ENCODE data around the gene NRG2.

The NRG2 gene

DNA sequence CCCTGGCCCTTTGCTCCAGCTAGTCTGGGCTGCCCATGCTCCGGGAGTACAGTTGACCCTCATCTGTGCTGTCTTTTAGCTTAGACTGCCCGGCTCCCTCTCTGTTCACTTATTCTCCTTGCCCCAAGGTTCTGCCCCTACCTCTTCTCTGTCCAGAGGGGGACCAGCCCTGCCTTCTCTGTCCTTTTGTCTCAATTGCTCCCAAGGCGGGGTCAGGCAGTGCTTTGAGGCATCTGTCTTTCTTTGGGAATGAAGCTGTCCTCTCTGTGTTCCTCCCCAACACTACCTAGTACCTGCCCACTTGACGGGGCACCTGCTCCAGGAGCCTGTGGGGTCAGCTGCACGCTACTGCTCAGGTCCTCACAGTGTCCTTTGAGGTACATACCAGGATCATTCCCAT lies 188.1 kb downstream of the NRG2 start:
- DNase-seq (ENCODE audit: low read depth): no peak
- TF ChIP-seq, protein P1, sequence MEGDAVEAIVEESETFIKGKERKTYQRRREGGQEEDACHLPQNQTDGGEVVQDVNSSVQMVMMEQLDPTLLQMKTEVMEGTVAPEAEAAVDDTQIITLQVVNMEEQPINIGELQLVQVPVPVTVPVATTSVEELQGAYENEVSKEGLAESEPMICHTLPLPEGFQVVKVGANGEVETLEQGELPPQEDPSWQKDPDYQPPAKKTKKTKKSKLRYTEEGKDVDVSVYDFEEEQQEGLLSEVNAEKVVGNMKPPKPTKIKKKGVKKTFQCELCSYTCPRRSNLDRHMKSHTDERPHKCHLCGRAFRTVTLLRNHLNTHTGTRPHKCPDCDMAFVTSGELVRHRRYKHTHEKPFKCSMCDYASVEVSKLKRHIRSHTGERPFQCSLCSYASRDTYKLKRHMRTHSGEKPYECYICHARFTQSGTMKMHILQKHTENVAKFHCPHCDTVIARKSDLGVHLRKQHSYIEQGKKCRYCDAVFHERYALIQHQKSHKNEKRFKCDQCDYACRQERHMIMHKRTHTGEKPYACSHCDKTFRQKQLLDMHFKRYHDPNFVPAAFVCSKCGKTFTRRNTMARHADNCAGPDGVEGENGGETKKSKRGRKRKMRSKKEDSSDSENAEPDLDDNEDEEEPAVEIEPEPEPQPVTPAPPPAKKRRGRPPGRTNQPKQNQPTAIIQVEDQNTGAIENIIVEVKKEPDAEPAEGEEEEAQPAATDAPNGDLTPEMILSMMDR (IDR thresholded peaks at IDR 0.05; ENCODE audit: low read depth, low read length): no peak
- TF ChIP-seq, protein P2, sequence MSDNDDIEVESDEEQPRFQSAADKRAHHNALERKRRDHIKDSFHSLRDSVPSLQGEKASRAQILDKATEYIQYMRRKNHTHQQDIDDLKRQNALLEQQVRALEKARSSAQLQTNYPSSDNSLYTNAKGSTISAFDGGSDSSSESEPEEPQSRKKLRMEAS (IDR thresholded peaks at IDR 0.05; ENCODE audit: low read depth, low read length): no peak
- TF ChIP-seq POLR2A (IDR thresholded peaks at IDR 0.05; ENCODE audit: extremely low read depth, insufficient read length) (no peak), MYC (IDR thresholded peaks at IDR 0.05; ENCODE audit: low read depth, low read length) (no peak)
- H3K4me3 ChIP-seq (ENCODE audit: low read depth, low read length): no peak overlapping the region

DNA sequence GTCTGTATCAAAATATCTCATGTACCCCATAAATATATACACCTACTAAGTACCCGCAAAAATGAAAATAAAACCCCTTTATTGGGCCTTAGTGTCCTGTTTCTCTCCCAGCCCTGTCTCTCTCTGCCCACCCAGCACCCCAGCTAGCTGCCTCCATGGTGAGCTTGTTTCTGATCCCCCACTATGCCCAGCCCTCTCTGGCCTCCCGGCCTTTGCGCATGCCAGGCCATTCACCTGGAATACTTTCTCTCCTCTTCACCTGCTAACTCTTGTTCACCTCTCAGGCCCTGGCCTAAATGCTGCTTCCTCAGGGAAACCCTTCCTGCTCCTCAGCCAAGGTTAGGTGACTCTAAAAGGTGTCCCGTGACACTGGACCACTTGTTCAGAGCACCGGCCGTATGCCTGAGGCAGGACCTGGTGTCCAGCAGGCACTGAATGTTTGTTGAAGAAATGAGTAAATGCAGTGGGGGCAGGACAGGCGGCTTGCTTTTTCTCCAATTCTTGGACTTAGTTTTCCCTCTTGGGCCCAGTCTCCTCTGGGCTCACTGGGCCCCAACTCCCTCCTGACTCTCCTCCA lies 189.0 kb downstream of the NRG2 start:
- DNase-seq (ENCODE audit: low read depth): no peak
- TF ChIP-seq, protein P2 (IDR thresholded peaks at IDR 0.05; ENCODE audit: low read depth, low read length): no peak
- TF ChIP-seq, protein P1 (IDR thresholded peaks at IDR 0.05; ENCODE audit: low read depth, low read length): no peak
- no peak for TF ChIP-seq POLR2A (IDR thresholded peaks at IDR 0.05; ENCODE audit: extremely low read depth, insufficient read length)
- no peak for TF ChIP-seq MYC (IDR thresholded peaks at IDR 0.05; ENCODE audit: low read depth, low read length)
- no peak overlapping the region for H3K4me3 ChIP-seq (ENCODE audit: low read depth, low read length)

DNA sequence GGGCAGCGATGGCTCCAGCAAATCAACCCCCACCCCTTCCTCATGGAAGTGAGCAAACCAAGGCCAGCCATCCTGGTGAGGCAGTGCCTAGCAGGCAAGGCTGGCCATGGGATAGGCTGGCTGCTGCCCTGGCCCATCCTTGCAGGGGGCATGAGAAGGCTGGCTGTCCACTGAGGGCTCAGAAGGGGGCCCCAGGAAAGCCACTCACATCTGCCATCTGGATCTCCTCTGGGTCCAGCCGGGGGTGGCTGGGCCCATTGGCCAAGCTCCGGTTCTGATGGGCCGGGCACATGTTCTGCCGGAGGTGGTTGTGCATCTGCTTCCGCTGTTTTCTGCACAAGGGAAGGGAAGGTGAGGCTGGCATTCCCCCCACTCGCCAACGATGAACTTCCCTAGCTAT lies 190.4 kb downstream of the NRG2 start:
- no peak overlapping the region for H3K4me3 ChIP-seq (ENCODE audit: low read depth, low read length)
- no peak for DNase-seq (ENCODE audit: low read depth)
- TF ChIP-seq, protein P1 (IDR thresholded peaks at IDR 0.05; ENCODE audit: low read depth, low read length): no peak

DNA sequence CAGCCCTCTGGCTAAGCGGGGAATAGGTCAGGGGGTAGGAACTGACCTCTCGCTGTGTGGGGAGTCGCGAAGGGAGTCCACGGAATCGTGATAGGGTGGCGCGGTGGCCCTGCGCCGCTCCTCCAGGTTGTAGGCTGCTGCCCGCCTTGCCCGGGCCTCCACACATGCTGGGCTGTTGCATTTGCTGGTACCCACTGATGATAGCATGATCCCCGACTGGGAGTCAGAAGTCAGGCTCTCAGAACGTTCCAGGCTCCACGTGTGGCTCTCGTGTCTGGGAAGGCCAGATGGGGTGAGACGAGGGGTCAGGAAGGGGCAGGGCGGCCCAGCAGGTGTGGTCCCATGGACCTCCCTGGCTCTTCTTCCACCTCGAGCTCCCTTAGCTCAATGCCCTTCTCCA lies 191.5 kb downstream of the NRG2 start:
- no peak for DNase-seq (ENCODE audit: low read depth)
- TF ChIP-seq, protein P2 (IDR thresholded peaks at IDR 0.05; ENCODE audit: low read depth, low read length): no peak
- TF ChIP-seq, protein P1 (IDR thresholded peaks at IDR 0.05; ENCODE audit: low read depth, low read length): no peak
- TF ChIP-seq POLR2A (IDR thresholded peaks at IDR 0.05; ENCODE audit: extremely low read depth, insufficient read length) (no peak), MYC (IDR thresholded peaks at IDR 0.05; ENCODE audit: low read depth, low read length) (no peak)
- H3K4me3 ChIP-seq (ENCODE audit: low read depth, low read length): no peak overlapping the region

DNA sequence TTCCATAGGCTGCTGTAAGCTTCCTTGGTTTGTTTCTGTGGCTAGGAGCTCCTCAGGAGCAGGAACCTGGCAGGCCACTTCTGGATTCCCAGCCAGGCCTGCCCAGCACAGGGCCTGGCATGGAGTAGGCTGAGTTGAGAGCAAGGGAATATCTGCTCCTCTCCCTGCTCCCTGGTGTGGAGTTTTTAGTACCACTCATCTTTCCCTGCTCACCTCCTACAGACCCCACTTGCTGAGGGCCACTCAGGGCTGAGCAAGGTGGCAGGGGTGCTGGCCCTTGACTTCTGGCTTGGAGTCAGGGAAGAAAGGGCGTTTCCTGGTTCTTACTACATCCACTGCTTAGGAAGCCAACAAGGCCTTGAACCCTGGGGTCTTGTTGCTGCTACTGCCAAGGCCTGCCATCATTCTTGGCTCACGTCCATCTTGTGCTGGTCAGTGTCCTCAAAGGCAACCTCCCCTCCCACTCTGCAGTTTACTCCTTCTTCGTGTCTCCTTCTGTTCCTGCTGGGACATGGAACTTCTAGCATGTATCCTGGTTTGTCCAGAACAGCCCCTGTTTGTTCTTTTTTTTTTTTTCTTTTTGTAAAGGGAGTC lies 192.6 kb downstream of the NRG2 start:
- TF ChIP-seq, protein P2 (IDR thresholded peaks at IDR 0.05; ENCODE audit: low read depth, low read length): no peak
- TF ChIP-seq MYC (IDR thresholded peaks at IDR 0.05; ENCODE audit: low read depth, low read length) (no peak), POLR2A (IDR thresholded peaks at IDR 0.05; ENCODE audit: extremely low read depth, insufficient read length) (no peak)
- TF ChIP-seq, protein P1 (IDR thresholded peaks at IDR 0.05; ENCODE audit: low read depth, low read length): no peak
- DNase-seq (ENCODE audit: low read depth): no peak
- H3K4me3 ChIP-seq (ENCODE audit: low read depth, low read length): no peak overlapping the region

DNA sequence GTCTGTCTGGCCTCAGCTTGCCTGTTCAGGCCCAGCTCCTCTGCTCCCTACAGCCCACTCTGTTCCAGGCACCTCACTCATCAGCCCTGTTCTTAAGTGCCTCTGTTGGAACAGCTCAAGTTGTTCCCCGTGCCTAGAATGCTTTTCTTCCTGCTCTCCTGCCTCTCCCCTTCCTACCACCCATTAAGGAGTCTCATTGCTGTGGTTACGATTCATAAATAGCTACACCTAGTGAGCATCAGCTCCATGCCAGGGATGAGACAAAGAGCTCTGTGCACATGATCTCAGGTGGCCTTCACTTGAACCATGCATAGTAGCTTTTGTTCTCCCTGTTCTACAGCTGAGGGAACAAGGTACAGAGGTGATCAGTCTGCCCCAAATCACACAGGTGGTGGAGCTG lies 193.2 kb downstream of the NRG2 start:
- no peak for DNase-seq (ENCODE audit: low read depth)
- TF ChIP-seq MYC (IDR thresholded peaks at IDR 0.05; ENCODE audit: low read depth, low read length): no peak
- TF ChIP-seq, protein P2 (IDR thresholded peaks at IDR 0.05; ENCODE audit: low read depth, low read length): no peak
- TF ChIP-seq, protein P1 (IDR thresholded peaks at IDR 0.05; ENCODE audit: low read depth, low read length): no peak
- no peak for TF ChIP-seq POLR2A (IDR thresholded peaks at IDR 0.05; ENCODE audit: extremely low read depth, insufficient read length)
- H3K4me3 ChIP-seq (ENCODE audit: low read depth, low read length): no peak overlapping the region

Data from NB4 (cell line).